K562 (cell line): Measurements from ENCODE around the gene HNRNPA3. TPM values are rescaled to one million over a fixed set of nuclear protein-coding genes. Genes with fewer than 3 reads are reported as not detected.

ENCODE experiments used
- CBFA2T3 ChIP-seq: fragments of 450-650 bp; IDR thresholded peaks from 2 replicates; pipeline ENCODE4 v1.6.1; 2017
- CEBPG ChIP-seq, 3 experiments: fragments of 200-800 bp in 1 of 3; sonication (Bioruptor generic) in 1 of 3; sonication (generic) in 1 of 3; formaldehyde crosslinking in 1 of 3; IDR thresholded peaks in 2 of 3; conservative IDR thresholded peaks in 1 of 3; 2 replicates each; pipeline versions ENCODE4 v1.6.1 to v1.8.0; 2016 to 2022; ENCODE audit warnings: missing compliant biosample characterization in 2 of 3, missing genetic modification characterization in 2 of 3, mild to moderate bottlenecking in 1 of 3, missing genetic modification reagents in 1 of 3
- DMBX1 ChIP-seq: fragments of 250-450 bp; sonication (Bioruptor Pico); IDR thresholded peaks from 2 replicates; pipeline ENCODE4 v1.8.0; 2022; ENCODE audit warnings: inconsistent platforms, mild to moderate bottlenecking, moderate library complexity, borderline replicate concordance
- FOXO4 ChIP-seq: fragments of 450-650 bp; formaldehyde crosslinking; IDR thresholded peaks from 2 replicates; pipeline ENCODE4 v1.4.0; 2020; ENCODE audit warnings: mild to moderate bottlenecking, moderate library complexity
- KAT2B ChIP-seq: IDR thresholded peaks from one replicate; pipeline ENCODE4 v1.6.1; 2012; ENCODE audit warnings: low read depth, mild to moderate bottlenecking, control low read depth, inconsistent platforms, low read length, moderate library complexity
- ZBTB33 ChIP-seq: sonication (generic); formaldehyde crosslinking; IDR thresholded peaks from 2 replicates; pipeline ENCODE4 v1.8.1; 2023; ENCODE audit warnings: mild to moderate bottlenecking, missing genetic modification reagents
- ZEB2 ChIP-seq: fragments of 450-650 bp; IDR thresholded peaks from 2 replicates; pipeline ENCODE4 v1.6.1; 2016
- ZKSCAN3 ChIP-seq: fragments of 250-450 bp; sonication (Bioruptor Pico); IDR thresholded peaks from 2 replicates; pipeline ENCODE4 v1.4.0; 2020
- ZNF165 ChIP-seq: fragments of 250-450 bp; sonication (Bioruptor Pico); IDR thresholded peaks from 2 replicates; pipeline ENCODE4 v1.4.0; 2020; ENCODE audit warnings: borderline replicate concordance
- ZNF253 ChIP-seq: fragments of 250-450 bp; sonication (Bioruptor Pico); conservative IDR thresholded peaks from 2 replicates; pipeline ENCODE4 v1.6.1; 2021; ENCODE audit warnings: mild to moderate bottlenecking
- ZSCAN29 ChIP-seq: fragments of 450-650 bp; IDR thresholded peaks from 2 replicates; pipeline ENCODE4 v1.6.1; 2017
- polyA plus RNA-seq, 8 experiments: library from polyadenylated mRNA; depleted of rRNA in 4 of 8; stranded (reverse) in 5 of 8; unstranded in 3 of 8; fragments of >200 nt; fragmentation: Nextera tagmentation in 2 of 8; fragmentation: Illumina TruSeq in 1 of 8; extraction: Ambion mirVana in 2 of 8; extraction: Trizol in 1 of 8; gene quantifications; 2 replicates each; pipeline versions ENCODE4 v1.2.1 to v1.2.3, GENCODE V29; 2011 to 2014; ENCODE audit warnings: inconsistent platforms in 1 of 8, missing spikeins in 1 of 8
- total RNA-seq, 7 experiments: library from RNA; depleted of rRNA in 6 of 7; stranded (reverse); fragments of >200 nt in 6 of 7; fragmentation: Illumina TruSeq in 2 of 7; extraction: Trizol in 2 of 7; gene quantifications; 2 replicates each; pipeline versions ENCODE4 v1.2.1 to v1.2.3, GENCODE V29; 2011 to 2021; ENCODE audit warnings: low replicate concordance in 1 of 7
- TF ChIP-seq, protein P1 (sequence below): fragments of 450-650 bp; IDR thresholded peaks from 2 replicates; pipeline ENCODE4 v1.6.1; 2016; ENCODE audit warnings: low read depth, mild to moderate bottlenecking, moderate library complexity
- TF ChIP-seq, protein P2 (sequence below): fragments of 200-600 bp; sonication (generic); IDR thresholded peaks from one replicate; pipeline ENCODE4 v1.6.1; 2012; ENCODE audit warnings: mild to moderate bottlenecking, low read depth, low read length, inconsistent platforms

The HNRNPA3 gene
- total and polyA plus RNA-seq, 9 of the 15 experiments (the other 6 are each of a cell fraction or from before 2014, with no cell fraction given), result 72.8 to 428 (median 192) TPM

DNA sequence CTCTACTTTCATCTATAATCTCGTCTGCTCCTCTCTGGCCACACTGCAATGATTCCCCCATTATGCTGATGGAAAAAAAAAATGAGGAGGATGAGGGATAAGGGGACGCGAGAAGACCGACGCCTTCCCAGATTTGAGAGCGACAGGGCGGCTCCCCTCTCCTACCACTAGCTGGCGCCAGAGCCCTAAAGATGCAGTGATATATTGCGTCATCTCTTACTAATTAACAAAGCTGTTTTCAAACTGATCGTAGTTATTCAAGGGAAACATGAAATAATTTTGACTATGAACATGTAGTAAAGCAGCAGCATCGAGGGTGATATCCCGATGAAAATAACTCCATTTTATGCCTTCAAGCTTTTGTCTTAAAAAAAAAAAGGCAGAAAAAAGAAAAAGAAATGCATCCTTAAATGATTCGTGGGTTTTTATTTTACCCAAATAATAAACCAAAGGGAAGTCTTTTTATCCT is 48.0 kb upstream of the HNRNPA3 start (continued):
- TF ChIP-seq FOXO4 (CRISPR knock-in tag) (0 out of 2 replicates have a peak, but pooled peaks have one; percentile 19), CEBPG (CRISPR knock-in tag; IDR thresholded peaks at IDR 0.05) (peak; percentile 99), CEBPG (tag; conservative IDR thresholded peaks at IDR 0.05 in 1 of 2, IDR thresholded peaks at IDR 0.05 in 1 of 2) (peak; percentile 100), KAT2B (no peak), ZSCAN29 (no peak), DMBX1 (CRISPR knock-in tag) (peak; percentile 46; the same call in 1 of the 2 replicates), ZBTB33 (CRISPR knock-in tag) (peak; percentile 45; the same call in 1 of the 2 replicates), CBFA2T3 (no peak), ZEB2 (no peak), ZNF165 (CRISPR knock-in tag) (no peak), ZKSCAN3 (CRISPR knock-in tag) (no peak), ZNF253 (CRISPR knock-in tag) (no peak)
- TF ChIP-seq, protein P1, sequence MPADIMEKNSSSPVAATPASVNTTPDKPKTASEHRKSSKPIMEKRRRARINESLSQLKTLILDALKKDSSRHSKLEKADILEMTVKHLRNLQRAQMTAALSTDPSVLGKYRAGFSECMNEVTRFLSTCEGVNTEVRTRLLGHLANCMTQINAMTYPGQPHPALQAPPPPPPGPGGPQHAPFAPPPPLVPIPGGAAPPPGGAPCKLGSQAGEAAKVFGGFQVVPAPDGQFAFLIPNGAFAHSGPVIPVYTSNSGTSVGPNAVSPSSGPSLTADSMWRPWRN, result no peak
- TF ChIP-seq, protein P2, sequence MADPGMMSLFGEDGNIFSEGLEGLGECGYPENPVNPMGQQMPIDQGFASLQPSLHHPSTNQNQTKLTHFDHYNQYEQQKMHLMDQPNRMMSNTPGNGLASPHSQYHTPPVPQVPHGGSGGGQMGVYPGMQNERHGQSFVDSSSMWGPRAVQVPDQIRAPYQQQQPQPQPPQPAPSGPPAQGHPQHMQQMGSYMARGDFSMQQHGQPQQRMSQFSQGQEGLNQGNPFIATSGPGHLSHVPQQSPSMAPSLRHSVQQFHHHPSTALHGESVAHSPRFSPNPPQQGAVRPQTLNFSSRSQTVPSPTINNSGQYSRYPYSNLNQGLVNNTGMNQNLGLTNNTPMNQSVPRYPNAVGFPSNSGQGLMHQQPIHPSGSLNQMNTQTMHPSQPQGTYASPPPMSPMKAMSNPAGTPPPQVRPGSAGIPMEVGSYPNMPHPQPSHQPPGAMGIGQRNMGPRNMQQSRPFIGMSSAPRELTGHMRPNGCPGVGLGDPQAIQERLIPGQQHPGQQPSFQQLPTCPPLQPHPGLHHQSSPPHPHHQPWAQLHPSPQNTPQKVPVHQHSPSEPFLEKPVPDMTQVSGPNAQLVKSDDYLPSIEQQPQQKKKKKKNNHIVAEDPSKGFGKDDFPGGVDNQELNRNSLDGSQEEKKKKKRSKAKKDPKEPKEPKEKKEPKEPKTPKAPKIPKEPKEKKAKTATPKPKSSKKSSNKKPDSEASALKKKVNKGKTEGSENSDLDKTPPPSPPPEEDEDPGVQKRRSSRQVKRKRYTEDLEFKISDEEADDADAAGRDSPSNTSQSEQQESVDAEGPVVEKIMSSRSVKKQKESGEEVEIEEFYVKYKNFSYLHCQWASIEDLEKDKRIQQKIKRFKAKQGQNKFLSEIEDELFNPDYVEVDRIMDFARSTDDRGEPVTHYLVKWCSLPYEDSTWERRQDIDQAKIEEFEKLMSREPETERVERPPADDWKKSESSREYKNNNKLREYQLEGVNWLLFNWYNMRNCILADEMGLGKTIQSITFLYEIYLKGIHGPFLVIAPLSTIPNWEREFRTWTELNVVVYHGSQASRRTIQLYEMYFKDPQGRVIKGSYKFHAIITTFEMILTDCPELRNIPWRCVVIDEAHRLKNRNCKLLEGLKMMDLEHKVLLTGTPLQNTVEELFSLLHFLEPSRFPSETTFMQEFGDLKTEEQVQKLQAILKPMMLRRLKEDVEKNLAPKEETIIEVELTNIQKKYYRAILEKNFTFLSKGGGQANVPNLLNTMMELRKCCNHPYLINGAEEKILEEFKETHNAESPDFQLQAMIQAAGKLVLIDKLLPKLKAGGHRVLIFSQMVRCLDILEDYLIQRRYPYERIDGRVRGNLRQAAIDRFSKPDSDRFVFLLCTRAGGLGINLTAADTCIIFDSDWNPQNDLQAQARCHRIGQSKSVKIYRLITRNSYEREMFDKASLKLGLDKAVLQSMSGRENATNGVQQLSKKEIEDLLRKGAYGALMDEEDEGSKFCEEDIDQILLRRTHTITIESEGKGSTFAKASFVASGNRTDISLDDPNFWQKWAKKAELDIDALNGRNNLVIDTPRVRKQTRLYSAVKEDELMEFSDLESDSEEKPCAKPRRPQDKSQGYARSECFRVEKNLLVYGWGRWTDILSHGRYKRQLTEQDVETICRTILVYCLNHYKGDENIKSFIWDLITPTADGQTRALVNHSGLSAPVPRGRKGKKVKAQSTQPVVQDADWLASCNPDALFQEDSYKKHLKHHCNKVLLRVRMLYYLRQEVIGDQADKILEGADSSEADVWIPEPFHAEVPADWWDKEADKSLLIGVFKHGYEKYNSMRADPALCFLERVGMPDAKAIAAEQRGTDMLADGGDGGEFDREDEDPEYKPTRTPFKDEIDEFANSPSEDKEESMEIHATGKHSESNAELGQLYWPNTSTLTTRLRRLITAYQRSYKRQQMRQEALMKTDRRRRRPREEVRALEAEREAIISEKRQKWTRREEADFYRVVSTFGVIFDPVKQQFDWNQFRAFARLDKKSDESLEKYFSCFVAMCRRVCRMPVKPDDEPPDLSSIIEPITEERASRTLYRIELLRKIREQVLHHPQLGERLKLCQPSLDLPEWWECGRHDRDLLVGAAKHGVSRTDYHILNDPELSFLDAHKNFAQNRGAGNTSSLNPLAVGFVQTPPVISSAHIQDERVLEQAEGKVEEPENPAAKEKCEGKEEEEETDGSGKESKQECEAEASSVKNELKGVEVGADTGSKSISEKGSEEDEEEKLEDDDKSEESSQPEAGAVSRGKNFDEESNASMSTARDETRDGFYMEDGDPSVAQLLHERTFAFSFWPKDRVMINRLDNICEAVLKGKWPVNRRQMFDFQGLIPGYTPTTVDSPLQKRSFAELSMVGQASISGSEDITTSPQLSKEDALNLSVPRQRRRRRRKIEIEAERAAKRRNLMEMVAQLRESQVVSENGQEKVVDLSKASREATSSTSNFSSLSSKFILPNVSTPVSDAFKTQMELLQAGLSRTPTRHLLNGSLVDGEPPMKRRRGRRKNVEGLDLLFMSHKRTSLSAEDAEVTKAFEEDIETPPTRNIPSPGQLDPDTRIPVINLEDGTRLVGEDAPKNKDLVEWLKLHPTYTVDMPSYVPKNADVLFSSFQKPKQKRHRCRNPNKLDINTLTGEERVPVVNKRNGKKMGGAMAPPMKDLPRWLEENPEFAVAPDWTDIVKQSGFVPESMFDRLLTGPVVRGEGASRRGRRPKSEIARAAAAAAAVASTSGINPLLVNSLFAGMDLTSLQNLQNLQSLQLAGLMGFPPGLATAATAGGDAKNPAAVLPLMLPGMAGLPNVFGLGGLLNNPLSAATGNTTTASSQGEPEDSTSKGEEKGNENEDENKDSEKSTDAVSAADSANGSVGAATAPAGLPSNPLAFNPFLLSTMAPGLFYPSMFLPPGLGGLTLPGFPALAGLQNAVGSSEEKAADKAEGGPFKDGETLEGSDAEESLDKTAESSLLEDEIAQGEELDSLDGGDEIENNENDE, result no peak
